NCI-H1092 (cell line): ENCODE data around the gene GGCX.
A peak's percentile ranks its signal among the peaks of the same experiment; 100 is the strongest.
"Not testable (repeated sequence)": the region's sequence is repeated elsewhere in the genome, so short reads cannot be mapped to it uniquely, and the experiment has no call there.

ENCODE experiments used
- DNase-seq: peaks from one replicate; lab custom pipeline; 2025; lab: John Stamatoyannopoulos, UW

Gene GGCX

GRCh38 chr2:85575739-85576138 is 14.4 kb upstream of the GGCX start:
- DNase-seq = no peak

- DNase-seq = no peak
These were observed 5.0 kb upstream of the GGCX start for GRCh38 chr2:85566265-85566664.

GRCh38 chr2:85564144-85564563 is 2.9 kb upstream of the GGCX start:
- DNase-seq = no peak

- DNase-seq = no peak
These were observed 447 bp downstream of the GGCX start for GRCh38 chr2:85560812-85561279.

- DNase-seq = not testable (repeated sequence)
These were observed 928 bp downstream of the GGCX start for GRCh38 chr2:85560403-85560726.

- DNase-seq = no peak
These were observed 3.1 kb downstream of the GGCX start for GRCh38 chr2:85558160-85558559.

GRCh38 chr2:85557130-85557529 is 4.2 kb downstream of the GGCX start:
- no peak for DNase-seq

GRCh38 chr2:85554980-85555612 is 6.2 kb downstream of the GGCX start:
- no peak for DNase-seq

- no peak for DNase-seq
These were observed 8.1 kb downstream of the GGCX start for GRCh38 chr2:85553184-85553583.

GRCh38 chr2:85551698-85552678 is 9.3 kb downstream of the GGCX start:
- peak; percentile 41 for DNase-seq

GRCh38 chr2:85550486-85550885 is 10.8 kb downstream of the GGCX start:
- DNase-seq = no peak

- no peak for DNase-seq
These were observed 11.5 kb downstream of the GGCX start for GRCh38 chr2:85549826-85550225.

- no peak for DNase-seq
These were observed 12.2 kb downstream of the GGCX start for GRCh38 chr2:85549095-85549494.

- DNase-seq = no peak
These were observed 12.7 kb downstream of the GGCX start for GRCh38 chr2:85548608-85548900.

- DNase-seq = no peak
These were observed 13.3 kb downstream of the GGCX start for GRCh38 chr2:85547859-85548607.

GRCh38 chr2:85547089-85547858 is 14.0 kb downstream of the GGCX start:
- no peak for DNase-seq

- no peak for DNase-seq
These were observed 15.5 kb downstream of the GGCX start for GRCh38 chr2:85545780-85546240.

GRCh38 chr2:85544915-85545779 is 16.1 kb downstream of the GGCX start:
- DNase-seq = not testable (repeated sequence)

- DNase-seq = not testable (repeated sequence)
These were observed 17.0 kb downstream of the GGCX start for GRCh38 chr2:85544254-85544691.

GRCh38 chr2:85542777-85543176 is 18.5 kb downstream of the GGCX start:
- no peak for DNase-seq
